T-helper 2 cell treated with Interferon-gamma antibody and Interleukin-4, amounts not matched to agents 100 ng/mL and 5 ng/mL, for 36 hours (primary cell): ENCODE measurements around the gene INSIG1. TPM values are rescaled to one million over a fixed set of nuclear protein-coding genes. Genes with fewer than 3 reads are reported as not detected.

Experiments used
- intact Hi-C: fragments of 100-400 bp; cut with micrococcal nuclease; formaldehyde crosslinking; loops from one replicate; pipeline ENCODE4 v1.15.1; 2023
- total RNA-seq: library from RNA; stranded (reverse); gene quantifications from 2 replicates; pipeline ENCODE4 v1.2.3, GENCODE V29; 2022

Gene INSIG1
- 105 and 114 TPM in 2 replicates for total RNA-seq

GRCh38 chr7:155297517-155298287 lies at the start of gene INSIG1:
Gene INSIG1, plus strand, starts transcription at chr7:155297878. Its CDS starts 408 bp downstream, at chr7:155298286.
- intact Hi-C loops: loop anchor here (1.0 to 2.0 kb wide), 8 partner anchors 9 to 1841 kb away; partner anchors contain the start of genes RBM33 and UBE3C

DNA sequence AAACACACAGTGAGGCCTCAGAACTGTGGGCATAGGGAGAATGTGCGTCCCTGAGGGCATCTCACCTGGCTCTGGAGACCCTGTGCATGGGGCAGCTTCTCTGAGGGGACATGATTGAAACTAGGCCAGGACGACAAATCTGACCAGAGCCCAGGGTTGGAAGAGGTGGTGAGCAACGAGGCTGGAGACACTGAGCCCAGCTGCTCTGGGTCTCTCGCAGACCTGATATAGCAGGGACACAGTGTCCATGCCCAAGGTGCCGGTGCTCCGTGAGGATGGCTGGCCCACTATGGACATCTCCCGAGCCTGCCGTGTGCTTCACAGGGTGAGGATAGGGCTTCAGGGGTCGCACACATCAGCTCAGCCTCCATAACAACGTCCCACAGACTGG lies 49.3 kb upstream of the INSIG1 start:
- intact Hi-C loops: no loop called here

- intact Hi-C loops: no loop called here
These were observed 45.8 kb upstream of the INSIG1 start for GRCh38 chr7:155251831-155252230.

- intact Hi-C loops: no loop called here
These were observed 45.2 kb upstream of the INSIG1 start for GRCh38 chr7:155252444-155252887.

DNA sequence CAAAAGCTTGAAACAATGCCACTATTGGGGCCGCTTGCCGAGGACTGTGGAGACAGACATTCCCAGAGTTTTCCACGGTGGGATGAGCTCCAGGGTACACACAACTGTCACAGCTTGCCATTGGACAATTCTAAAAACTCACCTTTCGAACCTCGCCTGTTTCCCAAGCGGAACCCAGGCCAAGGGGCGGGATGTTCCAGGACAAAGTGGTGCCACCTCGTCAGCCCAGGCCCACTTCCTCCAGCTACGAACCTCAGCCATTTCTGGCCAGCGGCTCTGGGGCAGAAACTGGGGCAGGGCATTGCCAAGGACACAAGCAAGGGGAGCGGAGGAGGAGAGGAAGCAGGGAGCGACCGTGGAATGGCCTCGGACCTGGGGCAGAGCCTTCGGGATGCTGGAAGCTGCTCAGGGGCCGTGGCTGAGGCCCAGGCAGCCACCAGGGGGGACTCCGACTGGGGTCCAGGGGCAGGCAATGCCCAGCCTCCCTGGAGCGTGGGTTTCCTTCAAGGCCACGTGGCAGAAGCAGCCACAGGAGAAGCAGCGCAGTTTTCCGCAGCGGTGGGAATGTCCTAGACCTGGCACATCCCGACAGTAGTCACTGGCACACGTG lies 44.7 kb upstream of the INSIG1 start:
- intact Hi-C loops: no loop called here

DNA sequence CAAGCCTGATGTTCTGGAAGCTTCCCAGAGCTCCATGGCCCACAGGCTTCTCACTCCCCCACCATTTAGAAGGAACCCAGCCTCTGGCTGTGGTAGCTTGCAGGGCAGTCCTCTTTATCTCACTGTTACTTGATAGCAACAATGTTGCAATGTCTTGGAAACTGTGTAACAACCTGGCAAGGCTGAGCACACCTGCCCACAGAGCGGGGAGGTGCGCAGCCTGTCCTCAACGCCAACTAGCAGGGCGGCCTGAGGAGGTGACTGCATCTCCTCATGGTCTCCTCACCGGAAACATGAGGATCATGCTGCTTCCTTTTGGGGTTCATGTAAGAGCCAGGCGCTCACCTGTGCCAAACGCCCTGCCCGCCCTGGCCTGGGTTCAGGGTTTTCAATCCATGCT lies 43.7 kb upstream of the INSIG1 start:
- intact Hi-C loops: no loop called here

GRCh38 chr7:155255071-155255470 lies 42.6 kb upstream of the INSIG1 start:
- intact Hi-C loops: no loop called here

GRCh38 chr7:155255621-155256020 lies 42.1 kb upstream of the INSIG1 start:
- intact Hi-C loops: no loop called here

DNA sequence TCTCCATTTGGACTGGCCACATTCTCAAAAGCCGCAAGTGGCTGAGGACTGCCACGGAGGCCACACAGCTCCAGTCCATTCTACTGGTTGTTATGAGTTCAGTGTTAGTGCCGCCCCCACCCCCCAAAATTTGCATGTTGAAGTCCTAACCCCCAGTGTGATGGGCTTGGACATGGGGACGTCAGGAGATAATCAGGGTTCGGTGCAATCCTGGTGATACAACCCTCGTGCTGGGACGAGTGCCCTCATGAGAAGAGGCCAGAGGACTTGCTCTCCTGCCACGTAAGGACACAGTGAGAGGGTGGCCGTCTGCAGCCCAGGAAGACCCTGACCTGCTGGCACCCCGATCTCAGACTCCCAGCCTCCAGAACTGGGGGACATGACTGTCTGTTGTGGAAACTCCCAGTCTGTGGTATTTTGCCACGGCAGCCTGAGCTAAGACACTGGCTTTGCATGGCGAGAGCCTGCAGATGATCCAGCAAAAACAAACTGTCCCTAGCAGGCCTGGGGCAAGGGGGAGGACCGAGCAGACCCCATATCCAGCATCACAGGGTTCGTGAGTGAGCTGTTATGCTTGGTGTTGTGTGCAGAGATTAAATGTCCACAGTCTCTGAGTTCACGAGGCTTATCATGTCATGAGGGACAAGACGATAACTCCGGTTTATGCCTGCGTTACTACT lies 41.5 kb upstream of the INSIG1 start:
- intact Hi-C loops: no loop called here

DNA sequence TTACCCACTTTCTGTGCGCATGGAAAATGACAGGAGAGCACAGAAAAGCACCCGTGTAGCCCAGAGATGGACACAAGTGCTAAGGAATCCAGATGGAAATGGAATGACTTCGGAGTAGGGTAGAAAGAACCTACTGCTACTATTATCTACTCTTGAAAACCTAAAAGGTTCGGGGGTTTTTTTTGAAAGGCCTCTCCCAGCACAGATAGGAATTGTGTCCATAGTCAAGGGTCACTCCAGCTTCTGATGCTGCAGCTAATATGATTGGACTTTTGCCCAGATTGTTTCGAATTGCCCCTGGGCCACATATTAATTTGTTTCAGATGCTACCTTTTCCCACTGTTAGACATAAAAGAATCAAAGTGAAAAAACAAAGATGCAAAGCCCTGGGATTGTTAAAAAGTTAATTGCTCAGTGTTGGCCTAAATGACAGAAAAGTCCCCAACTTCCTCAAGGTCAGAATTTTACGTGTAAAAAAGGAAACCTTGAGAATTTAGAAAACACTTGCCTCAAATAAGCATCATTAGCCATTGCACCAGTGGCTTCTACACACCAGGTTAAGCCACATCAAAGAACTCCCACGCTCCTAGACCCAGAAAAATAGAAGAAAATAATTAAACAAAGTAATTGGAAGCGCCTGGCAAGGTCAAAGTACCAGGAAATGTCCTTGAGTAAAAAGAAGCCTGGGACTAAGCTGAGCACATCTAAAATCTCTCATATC lies 40.8 kb upstream of the INSIG1 start:
- intact Hi-C loops: no loop called here

DNA sequence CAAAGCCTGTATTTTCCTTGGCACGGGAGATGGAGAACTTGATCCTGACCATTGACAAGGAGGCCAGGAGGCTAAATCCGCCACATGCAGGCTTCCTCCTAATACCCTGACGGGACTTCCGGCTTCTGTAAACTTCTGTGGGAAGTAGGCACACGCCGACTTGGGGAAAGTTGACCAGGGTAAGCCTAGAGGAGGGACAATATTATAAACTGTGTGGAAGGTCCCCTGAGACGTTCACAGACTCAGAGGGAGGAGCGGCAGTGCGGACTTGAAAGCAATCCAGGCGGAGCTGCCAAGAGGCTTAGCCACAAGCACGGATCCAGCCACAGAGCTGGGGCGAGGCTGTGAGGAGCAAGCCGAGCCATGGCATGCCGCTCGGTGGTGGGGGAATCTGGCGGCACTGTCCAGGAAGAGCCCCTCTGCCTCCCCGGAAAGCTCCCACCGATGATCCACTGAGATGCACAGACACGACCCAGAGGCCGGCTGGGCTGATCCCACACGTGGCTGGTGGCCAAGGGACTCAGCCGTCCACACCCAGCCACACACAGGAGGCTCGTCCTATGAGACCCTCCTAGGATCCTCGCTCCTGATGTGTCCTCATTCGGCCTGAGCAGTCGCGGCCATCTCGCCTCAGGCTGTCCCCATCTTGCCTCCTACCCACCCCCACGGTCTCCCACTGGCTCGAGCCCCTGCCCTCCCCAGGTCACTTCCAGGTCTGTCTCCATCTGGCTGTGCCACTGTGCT lies 40.0 kb upstream of the INSIG1 start:
- intact Hi-C loops: no loop called here

DNA sequence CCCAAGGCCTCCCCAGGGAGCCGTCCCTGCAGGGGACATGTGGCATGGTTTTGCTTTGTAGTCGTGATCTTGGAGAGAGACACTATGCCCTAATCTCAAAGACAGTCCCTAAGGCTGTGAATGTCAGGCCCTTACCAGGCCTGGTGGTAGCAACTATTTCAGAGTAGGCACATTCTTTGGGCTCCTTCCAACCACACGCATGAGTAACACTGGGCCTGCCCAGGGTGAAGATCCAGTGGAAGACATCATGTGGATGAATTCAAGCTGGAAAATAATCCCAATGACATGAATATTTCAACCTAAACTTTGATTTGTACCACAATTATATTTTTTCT lies 39.5 kb upstream of the INSIG1 start:
- intact Hi-C loops: no loop called here

GRCh38 chr7:155259866-155260497 lies 37.7 kb upstream of the INSIG1 start:
- intact Hi-C loops: no loop called here

DNA sequence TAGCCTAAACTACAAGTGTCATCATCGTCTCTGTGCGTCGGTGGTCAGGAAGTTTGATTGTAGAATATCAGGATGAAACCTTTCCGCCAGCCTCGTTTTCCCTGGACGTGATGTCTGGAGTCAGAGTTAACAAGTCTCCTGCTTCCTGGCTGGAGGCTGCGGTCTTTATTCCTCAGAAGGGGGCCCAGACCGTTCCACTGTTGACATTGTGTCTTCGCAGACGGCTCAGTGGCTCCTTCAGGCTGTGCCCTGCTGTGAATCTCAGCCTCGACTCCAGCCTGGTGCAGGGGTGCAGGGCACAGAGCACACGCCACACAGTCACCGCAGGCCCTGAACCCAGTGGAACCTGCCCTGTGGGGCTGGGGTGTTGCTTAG lies 37.2 kb upstream of the INSIG1 start:
- intact Hi-C loops: no loop called here

GRCh38 chr7:155261031-155261985 lies 36.4 kb upstream of the INSIG1 start:
- intact Hi-C loops: no loop called here

DNA sequence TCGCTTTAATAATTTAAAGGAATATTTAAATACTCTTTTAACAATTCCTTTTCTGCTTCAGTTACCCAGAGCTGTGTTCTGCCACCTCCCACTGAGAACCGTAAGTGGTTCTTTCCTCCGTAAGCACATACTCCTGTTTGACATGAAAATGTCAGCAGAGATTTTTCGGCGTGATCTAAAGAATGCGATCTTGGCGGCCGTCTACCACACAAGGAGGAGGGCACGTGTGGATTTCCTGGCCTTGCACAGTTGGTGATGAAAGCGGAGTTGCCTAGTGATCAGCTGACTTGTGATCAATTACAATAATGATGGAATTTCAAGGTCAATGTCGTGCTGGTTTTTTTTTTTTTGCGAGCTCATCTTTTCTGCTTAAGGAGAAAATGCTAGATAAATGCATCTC lies 35.6 kb upstream of the INSIG1 start:
- intact Hi-C loops: no loop called here

DNA sequence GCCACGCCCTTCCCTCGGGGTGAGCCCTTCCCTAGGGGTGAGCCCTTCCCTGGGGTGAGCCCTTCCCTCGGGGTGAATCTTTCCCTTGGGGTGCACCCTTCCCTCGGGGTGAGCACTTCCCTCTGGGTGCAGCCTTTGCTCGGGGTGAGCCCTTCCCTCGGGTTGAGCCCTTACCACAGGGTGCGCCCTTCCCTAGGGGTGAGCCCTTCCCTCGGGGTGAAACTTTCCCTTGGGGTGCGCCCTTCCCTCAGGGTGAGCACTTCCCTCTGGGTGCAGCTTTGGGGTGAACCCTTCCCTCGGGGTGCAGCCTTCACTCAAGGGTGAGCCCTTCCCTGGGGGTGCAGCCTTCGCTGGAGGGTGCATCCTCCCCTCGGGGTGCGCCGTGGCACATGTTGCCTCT lies 34.6 kb upstream of the INSIG1 start:
- intact Hi-C loops: no loop called here

GRCh38 chr7:155263581-155264143 lies 34.0 kb upstream of the INSIG1 start:
- intact Hi-C loops: no loop called here

GRCh38 chr7:155265144-155265543 lies 32.5 kb upstream of the INSIG1 start:
- intact Hi-C loops: no loop called here
